Trophoblast cell (in vitro differentiated cells and primary cell): ENCODE results near the gene MIAT.

Experiments used
- DNase-seq, 2 donors: peaks; one replicate each; pipeline ENCODE4 v3.0.0-alpha.2; 2016
- H2AFZ ChIP-seq: 2 replicates; pipeline ENCODE4 v1.6.1; 2013; ENCODE audit warnings: low read length, moderate library complexity, mild to moderate bottlenecking; ENCODE audit not compliant: insufficient read depth, poor library complexity
- H2AK5ac ChIP-seq: 2 replicates; pipeline ENCODE4 v1.6.1; 2013; ENCODE audit warnings: mild to moderate bottlenecking, low read length
- H2BK120ac ChIP-seq: 2 replicates; pipeline ENCODE4 v1.6.1; 2013; ENCODE audit warnings: low read length, mild to moderate bottlenecking, moderate library complexity; ENCODE audit not compliant: insufficient read depth, poor library complexity
- H2BK12ac ChIP-seq: 2 replicates; pipeline ENCODE4 v1.6.1; 2013; ENCODE audit warnings: mild to moderate bottlenecking, low read length, moderate library complexity
- H2BK5ac ChIP-seq: 2 replicates; pipeline ENCODE4 v1.6.1; 2013; ENCODE audit warnings: low read length, low read depth, moderate library complexity, mild to moderate bottlenecking; ENCODE audit not compliant: poor library complexity
- H3K14ac ChIP-seq: 2 replicates; pipeline ENCODE4 v1.6.1; 2013; ENCODE audit warnings: mild to moderate bottlenecking, low read length
- H3K18ac ChIP-seq: 2 replicates; pipeline ENCODE4 v1.6.1; 2013; ENCODE audit warnings: mild to moderate bottlenecking, low read length
- H3K23ac ChIP-seq: 2 replicates; pipeline ENCODE4 v1.6.1; 2013; ENCODE audit warnings: low read length
- H3K27ac ChIP-seq: 2 replicates; pipeline ENCODE4 v1.5.1; 2013; ENCODE audit warnings: low read depth, mild to moderate bottlenecking, inconsistent platforms, low read length, moderate library complexity
- H3K27me3 ChIP-seq: 2 replicates; pipeline ENCODE4 v1.6.1; 2013; ENCODE audit warnings: inconsistent platforms, mild to moderate bottlenecking, low read length, moderate library complexity; ENCODE audit not compliant: insufficient read depth
- H3K36me3 ChIP-seq, 2 experiments: 1 replicate in 1 of 2; 2 replicates in 1 of 2; pipeline ENCODE4 v1.6.1; 2013; ENCODE audit warnings: low read length in 2 of 2, mild to moderate bottlenecking in 2 of 2, moderate library complexity in 1 of 2; ENCODE audit not compliant: insufficient read depth in 2 of 2, control insufficient read depth in 1 of 2
- H3K4ac ChIP-seq: 2 replicates; pipeline ENCODE4 v1.6.1; 2013; ENCODE audit warnings: low read depth, mild to moderate bottlenecking, low read length, moderate library complexity
- H3K4me1 ChIP-seq, 2 experiments: 1 replicate in 1 of 2; 2 replicates in 1 of 2; pipeline ENCODE4 v1.6.1; 2013; ENCODE audit warnings: low read length in 2 of 2, mild to moderate bottlenecking in 2 of 2, moderate library complexity in 1 of 2; ENCODE audit not compliant: insufficient read depth in 2 of 2, control insufficient read depth in 1 of 2
- H3K4me2 ChIP-seq: 2 replicates; pipeline ENCODE4 v1.6.1; 2013; ENCODE audit warnings: inconsistent platforms, mild to moderate bottlenecking, low read length, moderate library complexity
- H3K4me3 ChIP-seq: 2 replicates; pipeline ENCODE4 v1.5.1; 2013; ENCODE audit warnings: mild to moderate bottlenecking, low read depth, low read length, inconsistent platforms
- H3K79me1 ChIP-seq: one replicate; pipeline ENCODE4 v1.6.1; 2013; ENCODE audit warnings: low read length
- H3K79me2 ChIP-seq: 2 replicates; pipeline ENCODE4 v1.6.1; 2013; ENCODE audit warnings: low read length, mild to moderate bottlenecking; ENCODE audit not compliant: control insufficient read depth, insufficient read depth, poor library complexity
- H3K9ac ChIP-seq: 2 replicates; pipeline ENCODE4 v1.6.1; 2013; ENCODE audit warnings: mild to moderate bottlenecking, low read length
- H3K9me3 ChIP-seq: 2 replicates; pipeline ENCODE4 v1.6.1; 2013; ENCODE audit warnings: low read depth, mild to moderate bottlenecking, control low read depth, inconsistent platforms, low read length; ENCODE audit not compliant: insufficient read depth
- H4K12ac ChIP-seq: 2 replicates; pipeline ENCODE4 v1.6.1; 2013; ENCODE audit warnings: low read depth, mild to moderate bottlenecking, low read length, moderate library complexity
- H4K8ac ChIP-seq: 2 replicates; pipeline ENCODE4 v1.6.1; 2013; ENCODE audit warnings: low read depth, mild to moderate bottlenecking, low read length, moderate library complexity
- H4K91ac ChIP-seq: one replicate; pipeline ENCODE4 v1.6.1; 2013; ENCODE audit warnings: low read depth, mild to moderate bottlenecking, low read length, moderate library complexity
- WGBS: extraction: QIAGEN DNeasy Blood & Tissue Kit; methylation state at CpG from one replicate; pipeline ENCODE4 v1.1.7; 2013; ENCODE audit warnings: missing lambda C conversion rate; ENCODE audit not compliant: insufficient read length, insufficient coverage; ENCODE audit errors: extremely low coverage; 5-methylcytosine and 5-hydroxymethylcytosine counted together

MIAT gene

GRCh38 chr22:26712158-26712557, 54.8 kb downstream of the MIAT start:
- no peak overlapping the region for H3K9ac ChIP-seq
- H2AFZ ChIP-seq: no peak overlapping the region
- H3K27me3 ChIP-seq: no peaks in the 10 kb centered on the region
- no peaks in the 10 kb centered on the region for H3K79me1 ChIP-seq
- no peak overlapping the region for H2BK120ac ChIP-seq
- H3K9me3 ChIP-seq: no peaks in the 10 kb centered on the region
- no peak overlapping the region for H4K12ac ChIP-seq
- H3K4me2 ChIP-seq: no peak overlapping the region
- no peak for DNase-seq
- H4K91ac ChIP-seq: no peak overlapping the region
- no peak overlapping the region for H3K4me3 ChIP-seq
- H3K14ac ChIP-seq: no peak overlapping the region
- no peaks in the 10 kb centered on the region for H3K4me1 ChIP-seq
- H2AK5ac ChIP-seq: no peak overlapping the region
- H3K79me2 ChIP-seq: no peaks in the 10 kb centered on the region
- WGBS: no CpG with 5 or more reads among the region's 8 CpGs
- no peak overlapping the region for H4K8ac ChIP-seq
- H2BK12ac ChIP-seq: no peak overlapping the region
- H3K4ac ChIP-seq: no peak overlapping the region
- no peak overlapping the region for H3K23ac ChIP-seq
- no peak overlapping the region for H2BK5ac ChIP-seq
- H3K27ac ChIP-seq: no peak overlapping the region
- H3K36me3 ChIP-seq: no peaks in the 10 kb centered on the region
- H3K18ac ChIP-seq: no peak overlapping the region

GRCh38 chr22:26713823-26714449, 56.5 kb downstream of the MIAT start:
- Histone ChIP-seq H3K79me1 (no peaks in the 10 kb centered on the region), H4K12ac (no peak overlapping the region), H2BK12ac (no peak overlapping the region), H3K4ac (no peak overlapping the region), H4K91ac (no peak overlapping the region), H2BK120ac (no peak overlapping the region), H4K8ac (no peak overlapping the region), H3K9me3 (no peaks in the 10 kb centered on the region), H3K79me2 (no peaks in the 10 kb centered on the region), H3K36me3 (no peaks in the 10 kb centered on the region), H3K27me3 (no peaks in the 10 kb centered on the region), H2AK5ac (no peak overlapping the region), H3K4me1 (peaks cover 0 to 2% of the 10 kb centered on the region in 2 experiments), H3K4me2 (no peak overlapping the region), H3K4me3 (no peak overlapping the region), H3K18ac (no peak overlapping the region), H3K27ac (no peak overlapping the region), H3K9ac (no peak overlapping the region), H3K14ac (no peak overlapping the region), H2BK5ac (no peak overlapping the region), H3K23ac (no peak overlapping the region), H2AFZ (no peak overlapping the region)
- no CpG with 5 or more reads among the region's 12 CpGs for WGBS
- no peak for DNase-seq

GRCh38 chr22:26714971-26715370, 57.6 kb downstream of the MIAT start:
- Histone ChIP-seq H2AK5ac (no peak overlapping the region), H3K36me3 (no peaks in the 10 kb centered on the region), H2BK120ac (no peak overlapping the region), H4K91ac (no peak overlapping the region), H3K14ac (no peak overlapping the region), H2BK12ac (no peak overlapping the region), H4K12ac (no peak overlapping the region), H3K23ac (no peak overlapping the region), H3K18ac (no peak overlapping the region), H3K9me3 (no peaks in the 10 kb centered on the region), H3K4ac (no peak overlapping the region), H3K9ac (no peak overlapping the region), H3K4me3 (no peak overlapping the region), H4K8ac (no peak overlapping the region), H3K79me1 (no peaks in the 10 kb centered on the region), H3K4me1 (peaks cover 0 to 2% of the 10 kb centered on the region in 2 experiments), H3K27me3 (no peaks in the 10 kb centered on the region), H3K27ac (no peak overlapping the region), H3K4me2 (no peak overlapping the region), H3K79me2 (no peaks in the 10 kb centered on the region), H2AFZ (no peak overlapping the region), H2BK5ac (no peak overlapping the region)
- no CpG with 5 or more reads among the region's 11 CpGs for WGBS
- no peak for DNase-seq

- H2AK5ac ChIP-seq: no peak overlapping the region
- no peak overlapping the region for H4K91ac ChIP-seq
- H3K9ac ChIP-seq: no peak overlapping the region
- H2BK5ac ChIP-seq: no peak overlapping the region
- peaks cover 0 to 2% of the 10 kb centered on the region in 2 experiments for H3K4me1 ChIP-seq
- H2BK120ac ChIP-seq: no peak overlapping the region
- no peak overlapping the region for H3K18ac ChIP-seq
- H3K9me3 ChIP-seq: no peaks in the 10 kb centered on the region
- H3K23ac ChIP-seq: no peak overlapping the region
- H3K14ac ChIP-seq: no peak overlapping the region
- no peak for DNase-seq
- no CpG with 5 or more reads among the region's 6 CpGs for WGBS
- H3K79me1 ChIP-seq: no peaks in the 10 kb centered on the region
- no peaks in the 10 kb centered on the region for H3K27me3 ChIP-seq
- no peak overlapping the region for H4K8ac ChIP-seq
- no peaks in the 10 kb centered on the region for H3K79me2 ChIP-seq
- no peak overlapping the region for H3K4me3 ChIP-seq
- H3K4ac ChIP-seq: no peak overlapping the region
- H2AFZ ChIP-seq: no peak overlapping the region
- H4K12ac ChIP-seq: no peak overlapping the region
- H3K27ac ChIP-seq: no peak overlapping the region
- H3K4me2 ChIP-seq: no peak overlapping the region
- no peaks in the 10 kb centered on the region for H3K36me3 ChIP-seq
- H2BK12ac ChIP-seq: no peak overlapping the region
Measured at GRCh38 chr22:26715392-26715936, 58.1 kb downstream of the MIAT start.
